Activated T-cell treated with anti-CD3 and anti-CD28 coated beads for 24 hours (primary cell): ENCODE data around the gene ANKRD35.
"Not testable (repeated sequence)": the region's sequence is repeated elsewhere in the genome, so short reads cannot be mapped to it uniquely, and the experiment has no call there.

Source experiments
- DNase-seq: peaks from one replicate; pipeline ENCODE4 v3.0.0-alpha.2; 2020; ENCODE audit warnings: low read depth

The ANKRD35 gene, protein sequence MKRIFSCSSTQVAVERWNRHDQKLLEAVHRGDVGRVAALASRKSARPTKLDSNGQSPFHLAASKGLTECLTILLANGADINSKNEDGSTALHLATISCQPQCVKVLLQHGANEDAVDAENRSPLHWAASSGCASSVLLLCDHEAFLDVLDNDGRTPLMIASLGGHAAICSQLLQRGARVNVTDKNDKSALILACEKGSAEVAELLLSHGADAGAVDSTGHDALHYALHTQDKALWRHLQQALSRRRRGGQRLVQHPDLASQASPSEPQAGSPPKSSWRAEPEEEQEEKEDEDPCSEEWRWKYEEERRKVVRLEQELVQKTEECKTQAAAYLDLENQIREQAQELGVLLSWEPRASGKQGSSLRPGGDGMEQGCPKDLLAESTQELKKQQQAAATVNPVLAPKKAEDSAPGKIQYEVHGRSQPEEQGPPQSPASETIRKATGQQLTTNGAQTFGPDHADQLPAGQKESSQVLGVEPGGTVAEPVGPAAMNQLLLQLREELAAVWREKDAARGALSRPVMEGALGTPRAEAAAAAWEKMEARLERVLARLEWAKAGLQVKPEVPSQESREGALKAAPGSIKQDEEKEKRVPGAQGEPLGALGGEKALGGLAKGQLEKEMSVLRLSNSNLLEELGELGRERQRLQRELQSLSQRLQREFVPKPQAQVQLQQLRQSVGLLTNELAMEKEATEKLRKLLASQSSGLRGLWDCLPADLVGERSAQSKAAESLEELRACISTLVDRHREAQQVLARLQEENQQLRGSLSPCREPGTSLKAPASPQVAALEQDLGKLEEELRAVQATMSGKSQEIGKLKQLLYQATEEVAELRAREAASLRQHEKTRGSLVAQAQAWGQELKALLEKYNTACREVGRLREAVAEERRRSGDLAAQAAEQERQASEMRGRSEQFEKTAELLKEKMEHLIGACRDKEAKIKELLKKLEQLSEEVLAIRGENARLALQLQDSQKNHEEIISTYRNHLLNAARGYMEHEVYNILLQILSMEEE

GRCh38 chr1:145885738-145886287 is at the start of gene ANKRD35:
ANKRD35 (minus strand) TSS chr1:145885866; CDS start chr1:145885758, 108 bp downstream.
- DNase-seq: peak; percentile 82

DNA sequence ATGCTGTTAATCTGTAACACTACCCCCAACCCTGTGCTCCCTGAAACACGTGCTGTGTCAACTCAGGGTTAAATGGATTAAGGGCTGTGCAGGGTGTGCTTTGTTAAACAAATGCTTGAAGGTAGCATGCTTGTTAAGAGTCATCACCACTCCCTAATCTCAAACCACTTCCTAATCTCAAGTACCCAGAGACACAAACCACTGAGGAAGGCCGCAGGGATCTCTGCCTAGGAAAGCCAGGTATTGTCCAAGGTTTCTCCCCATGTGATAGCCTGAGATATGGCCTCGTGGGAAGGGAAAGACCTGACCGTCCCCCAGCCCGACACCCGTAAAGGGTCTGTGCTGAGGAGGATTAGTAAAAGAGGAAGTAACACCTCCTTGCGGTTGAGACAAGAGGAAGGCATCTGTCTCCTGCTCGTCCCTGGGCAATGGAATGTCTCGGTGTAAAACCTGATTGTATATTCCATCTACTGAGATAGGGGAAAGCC is 46.9 kb upstream of the ANKRD35 start:
- not testable (repeated sequence) for DNase-seq

DNA sequence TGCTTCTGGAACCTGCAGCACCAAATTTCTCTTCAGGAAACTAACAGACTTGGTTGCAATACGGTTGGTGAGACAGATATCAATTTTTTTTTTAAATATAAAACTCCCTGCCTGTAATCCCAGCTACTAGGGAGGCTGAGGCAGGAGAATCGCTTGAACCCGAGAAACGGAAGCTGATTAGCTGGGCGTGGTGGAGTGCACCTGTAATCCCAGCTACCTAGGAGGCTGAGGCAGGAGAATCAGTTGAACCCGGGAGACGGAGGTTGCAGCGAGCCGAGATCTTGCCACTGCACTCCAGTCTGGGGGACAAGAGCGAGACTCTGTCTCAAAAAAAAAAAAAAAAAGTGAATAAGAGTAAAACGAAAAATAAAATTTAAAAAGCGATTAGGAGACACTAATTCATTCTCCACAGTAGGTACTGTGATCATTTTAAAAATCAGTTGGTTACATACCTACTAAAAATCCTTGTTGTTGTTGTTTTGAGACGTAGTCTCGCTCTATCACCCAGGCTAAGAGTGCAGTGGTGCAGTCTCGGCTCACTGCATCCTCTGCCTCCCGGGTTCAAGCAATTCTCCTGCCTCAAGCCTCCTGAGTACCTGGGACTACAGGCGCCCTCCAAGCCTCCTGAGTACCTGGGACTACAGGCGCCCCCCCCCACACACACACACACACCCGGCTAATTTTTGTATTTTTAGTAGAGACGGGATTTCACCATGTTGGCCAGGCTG is 42.4 kb upstream of the ANKRD35 start:
- DNase-seq: no peak

DNA sequence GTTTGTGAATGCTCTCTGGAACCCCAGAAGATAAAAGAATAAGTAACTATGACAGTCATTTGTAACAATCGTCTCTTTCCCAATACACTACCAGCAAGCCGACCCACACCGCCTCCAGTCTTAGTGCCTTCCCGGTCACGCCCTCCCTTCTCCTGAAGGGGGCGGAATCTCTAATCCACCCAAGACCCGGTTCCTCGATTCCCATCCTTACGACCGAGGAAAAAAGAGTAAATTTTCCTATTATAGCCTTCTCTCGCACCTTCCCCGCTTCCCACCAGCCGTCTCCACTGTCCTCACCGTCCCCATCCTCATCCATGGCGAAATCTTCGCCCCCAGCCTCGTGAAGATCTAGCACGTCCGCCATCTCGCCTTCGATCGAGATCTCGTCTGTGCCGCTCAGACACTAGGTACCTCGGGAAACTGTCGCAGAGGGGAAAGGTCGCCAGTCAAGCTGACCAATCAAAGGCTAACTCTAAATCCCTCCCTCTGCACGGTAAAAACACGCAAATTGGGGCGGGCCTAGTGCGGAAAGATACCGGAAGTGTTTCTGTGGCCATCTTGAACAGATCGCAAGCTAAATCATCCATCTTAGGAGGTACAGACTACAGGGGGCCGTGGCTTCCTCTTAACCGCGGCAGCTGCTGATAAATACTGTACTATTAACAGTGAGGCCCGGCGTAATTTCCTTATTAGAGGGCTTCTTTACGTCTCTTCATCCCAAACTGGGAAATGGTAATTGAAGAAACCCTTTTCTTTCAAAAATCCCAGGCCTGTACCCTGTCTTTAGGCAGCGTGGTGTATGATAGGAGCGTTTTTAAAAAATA is 41.6 kb upstream of the ANKRD35 start, which contains the start of gene RBM8A:
Gene RBM8A, minus strand, starts transcription at position 422 of the 824 bp plus-strand sequence. Its CDS starts 58 bp downstream, at position 364.
- DNase-seq: peak; percentile 93

DNA sequence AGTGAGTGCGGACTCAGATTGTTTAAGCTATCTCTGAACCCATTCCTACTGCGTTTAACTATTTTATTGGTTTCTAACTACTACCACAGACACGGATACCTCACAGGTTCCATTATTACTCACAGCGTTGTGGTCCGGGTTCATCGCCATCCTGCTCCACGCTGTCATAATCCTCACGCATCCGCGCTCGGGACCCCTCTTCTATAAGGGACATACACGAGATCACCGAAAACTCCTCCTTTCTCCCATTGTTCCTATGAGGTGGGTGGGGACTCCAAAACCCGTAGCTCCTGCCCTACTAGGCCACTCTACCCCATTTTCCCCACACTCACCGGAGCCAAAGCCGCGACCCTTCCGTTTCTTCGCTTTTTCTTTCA is 41.0 kb upstream of the ANKRD35 start:
- no peak for DNase-seq

GRCh38 chr1:145922266-145922665 is 36.6 kb upstream of the ANKRD35 start:
- no peak for DNase-seq

DNA sequence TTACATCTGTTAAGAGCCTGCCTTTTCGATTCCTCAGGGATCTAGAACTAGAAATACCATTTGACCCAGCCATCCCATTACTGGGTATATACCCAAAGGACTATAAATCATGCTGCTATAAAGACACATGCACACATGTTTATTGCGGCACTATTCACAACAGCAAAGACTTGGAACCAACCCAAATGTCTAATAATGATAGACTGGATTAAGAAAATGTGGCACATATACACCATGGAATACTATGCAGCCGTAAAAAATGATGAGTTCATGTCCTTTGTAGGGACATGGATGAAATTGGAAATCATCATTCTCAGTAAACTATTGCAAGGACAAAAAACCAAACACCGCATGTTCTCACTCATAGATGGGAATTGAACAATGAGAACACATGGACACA is 34.6 kb upstream of the ANKRD35 start:
- not testable (repeated sequence) for DNase-seq

DNA sequence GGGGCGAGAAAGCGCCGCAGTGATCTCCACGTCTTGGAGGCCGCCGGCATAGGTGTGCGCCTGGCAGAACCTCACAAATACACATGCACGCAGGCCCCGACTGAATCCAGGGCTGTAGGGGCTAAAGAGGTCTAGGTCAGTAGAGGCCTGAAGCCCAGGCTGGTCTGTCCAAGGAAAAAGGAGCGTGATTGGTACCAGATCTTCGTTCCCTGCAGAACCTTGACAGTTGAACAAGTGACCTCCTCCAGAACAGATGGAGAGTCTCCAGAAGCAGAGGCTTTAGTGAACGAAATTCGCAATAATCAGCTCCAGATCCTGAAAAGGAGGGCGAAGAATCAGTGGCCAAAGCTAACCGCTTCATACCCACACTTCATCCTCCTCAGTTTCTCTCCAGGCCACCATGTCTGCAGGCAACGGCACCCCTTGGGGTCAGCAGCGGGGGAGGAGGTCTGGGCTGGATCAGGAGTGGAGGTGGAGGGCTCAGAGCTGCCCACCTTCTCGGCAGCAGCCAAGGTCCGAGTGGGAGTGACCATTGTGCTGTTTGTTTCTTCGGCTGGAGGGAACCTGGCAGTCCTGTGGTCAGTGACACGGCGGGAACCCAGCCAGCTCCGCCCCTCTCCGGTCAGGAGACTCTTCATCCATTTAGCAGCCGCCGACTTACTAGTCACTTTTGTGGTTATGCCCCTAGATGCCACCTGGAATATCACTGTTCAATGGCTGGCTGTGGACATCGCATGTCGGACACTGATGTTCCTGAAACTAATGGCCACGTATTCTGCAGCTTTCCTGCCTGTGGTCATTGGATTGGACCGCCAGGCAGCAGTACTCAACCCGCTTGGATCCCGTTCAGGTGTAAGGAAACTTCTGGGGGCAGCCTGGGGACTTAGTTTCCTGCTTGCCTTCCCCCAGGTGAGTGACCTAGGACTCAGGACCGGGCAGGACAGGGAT is 33.6 kb upstream of the ANKRD35 start:
- no peak for DNase-seq

- peak; percentile 88 for DNase-seq
These were observed 32.7 kb upstream of the ANKRD35 start, which contains the start of gene PEX11B for GRCh38 chr1:145918144-145918991. PEX11B (minus strand) TSS chr1:145918717; CDS start chr1:145918688, 29 bp downstream.

- DNase-seq: no peak
These were observed 31.9 kb upstream of the ANKRD35 start for GRCh38 chr1:145917595-145917994.

DNA sequence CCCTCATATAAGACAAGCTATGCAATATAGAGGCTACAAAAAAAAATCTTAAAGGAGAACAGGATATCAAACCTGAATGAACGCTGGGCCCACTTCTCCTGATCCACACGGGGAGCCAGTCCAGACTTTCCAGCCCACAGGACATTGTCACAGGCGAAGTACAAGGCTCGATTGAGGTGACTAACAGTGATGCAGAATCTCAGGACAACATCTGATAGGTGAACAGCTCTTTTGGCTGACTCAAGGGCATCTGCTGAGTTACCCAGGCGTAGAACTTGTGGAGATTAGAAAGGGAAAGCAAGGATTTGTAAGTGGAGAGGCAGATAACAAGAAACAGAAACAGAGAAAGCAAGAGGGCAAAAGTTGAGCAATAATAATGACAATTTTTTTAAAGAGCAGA is 31.1 kb upstream of the ANKRD35 start:
- no peak for DNase-seq

DNA sequence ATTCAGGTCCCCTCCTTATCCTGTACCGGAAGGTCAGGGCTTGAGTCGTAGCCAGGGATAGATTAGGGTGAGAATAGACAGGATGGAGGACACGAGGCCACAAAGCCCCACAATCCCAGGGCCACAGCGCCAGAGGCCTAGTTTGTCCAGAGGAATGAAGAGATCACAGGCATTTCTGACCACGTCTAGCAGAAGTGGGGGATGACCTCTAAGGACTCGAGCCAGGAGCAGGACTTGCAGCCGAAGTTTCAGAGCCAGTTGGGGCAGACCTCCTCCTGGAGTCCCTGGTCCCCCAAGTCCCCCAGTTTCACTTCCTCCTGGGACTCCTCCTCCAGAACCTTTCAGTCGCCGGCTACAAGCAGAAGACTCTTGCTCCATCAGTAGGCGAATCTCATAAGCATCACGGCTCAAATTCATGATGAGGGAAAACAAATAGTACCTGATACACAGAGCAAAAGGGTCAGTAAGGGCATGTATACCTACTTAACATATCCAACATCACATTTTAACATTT is 26.5 kb upstream of the ANKRD35 start:
- DNase-seq: no peak

DNA sequence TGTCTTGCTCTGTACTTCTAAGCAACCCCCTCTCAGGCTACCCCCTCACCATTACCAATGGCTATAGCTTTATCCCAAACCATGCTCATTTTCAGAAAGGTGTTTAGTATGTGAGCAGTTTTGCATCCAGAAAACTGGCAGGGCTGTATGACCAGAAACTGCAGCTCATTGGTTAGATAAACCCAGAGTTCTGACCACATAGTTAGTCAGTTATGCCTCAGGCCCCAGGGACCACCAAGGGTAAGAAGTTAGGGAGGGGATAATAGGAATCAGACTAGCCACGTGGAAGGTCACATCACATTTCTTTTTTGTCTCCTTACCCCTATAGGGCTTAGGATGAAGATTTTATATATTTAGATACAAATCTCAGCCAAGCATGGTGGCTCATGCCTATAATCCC is 23.0 kb upstream of the ANKRD35 start:
- no peak for DNase-seq

DNA sequence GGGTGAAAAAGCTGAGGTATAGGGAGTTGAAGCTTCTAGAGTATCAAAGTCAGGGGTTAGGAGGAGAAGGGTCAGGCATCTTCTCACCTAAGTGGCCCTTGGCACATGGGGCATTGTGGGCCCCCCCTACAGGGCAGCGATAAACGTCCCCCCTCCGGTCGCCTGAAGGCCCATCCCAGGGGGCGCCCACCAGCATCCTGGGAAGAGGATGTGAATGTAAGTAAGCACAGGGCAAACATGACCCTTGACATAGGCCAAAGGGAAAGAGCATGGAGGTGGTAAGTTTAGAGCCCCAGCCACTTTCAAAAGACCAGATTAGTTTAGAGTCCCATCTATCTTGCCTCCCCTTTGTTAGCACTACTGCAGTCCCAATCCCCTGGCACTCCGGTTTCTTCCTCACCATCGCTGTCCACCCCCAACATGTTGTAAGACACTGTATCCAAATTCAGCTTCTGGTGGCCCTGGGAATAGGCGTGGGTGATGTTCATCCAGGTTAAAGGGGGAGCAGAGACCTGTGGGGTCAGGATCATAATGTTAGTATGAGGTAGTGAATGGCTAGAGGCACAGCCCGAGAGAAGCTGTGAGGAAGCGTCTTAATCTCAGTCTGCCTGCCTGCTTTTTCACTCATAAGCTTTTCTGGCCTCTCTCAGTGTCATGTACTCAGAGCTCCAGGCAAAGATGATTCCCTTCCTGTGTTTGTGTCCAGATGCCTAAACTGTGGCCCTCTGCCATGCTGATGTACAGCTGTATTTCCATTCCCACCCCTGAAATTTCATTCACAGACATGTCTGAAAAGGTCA is 21.5 kb upstream of the ANKRD35 start:
- DNase-seq: no peak

DNA sequence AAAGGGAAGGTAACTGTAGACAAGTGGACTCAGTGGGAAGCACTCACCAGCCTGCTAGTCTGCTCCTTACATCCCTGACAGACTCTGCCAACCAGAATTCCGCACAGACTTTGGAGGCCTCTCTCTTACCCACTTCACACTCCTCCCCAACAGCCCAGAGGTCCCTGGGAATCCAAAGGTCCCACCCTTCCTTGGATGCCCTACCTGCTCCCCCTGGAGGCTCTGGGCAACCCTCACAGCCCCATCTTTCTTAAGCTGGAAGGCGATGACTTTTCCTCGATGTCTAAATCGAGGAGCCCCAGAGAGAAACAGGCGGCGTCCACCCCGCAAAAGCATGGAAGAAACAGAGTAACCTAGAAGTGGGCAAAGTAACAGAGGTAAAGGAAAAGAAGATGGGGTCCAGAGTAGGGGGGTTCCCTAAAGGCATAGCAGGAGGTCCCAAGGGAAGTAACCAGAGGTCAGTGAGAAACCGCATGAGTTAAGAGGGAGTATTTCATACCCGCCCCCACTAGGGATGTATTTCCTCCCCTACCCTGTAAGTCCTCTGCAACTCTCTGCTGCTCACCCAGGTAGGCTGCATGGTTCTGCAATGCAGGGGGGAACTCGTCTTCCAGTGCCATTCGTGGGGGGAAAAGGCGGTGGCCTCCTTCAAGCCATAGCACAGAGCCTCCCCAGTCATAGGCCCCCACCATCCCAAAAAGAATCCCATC is 15.8 kb upstream of the ANKRD35 start:
- DNase-seq: no peak

GRCh38 chr1:145898756-145899155 is 13.1 kb upstream of the ANKRD35 start:
- DNase-seq: no peak

DNA sequence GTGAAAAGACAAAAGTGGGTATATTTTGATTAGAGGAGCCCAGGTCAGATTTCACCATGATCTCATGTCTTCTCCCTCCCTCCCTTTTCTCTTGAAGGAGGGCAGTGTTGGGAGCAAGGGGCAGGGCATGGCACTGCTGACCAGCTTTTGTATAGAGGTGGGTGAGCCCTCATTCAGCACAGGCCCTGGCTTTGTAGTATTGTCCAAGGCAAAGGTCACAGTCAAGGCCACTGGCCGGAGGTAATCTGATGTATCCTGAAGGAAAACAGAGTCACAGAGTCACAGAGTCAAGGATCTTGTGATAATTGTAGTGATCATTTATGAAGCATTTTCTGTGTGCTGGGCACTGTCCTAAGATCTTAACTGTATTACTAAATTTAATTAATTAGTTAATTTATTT is 12.3 kb upstream of the ANKRD35 start:
- no peak for DNase-seq
